ENCODE data around the gene PFN4. TPM values are rescaled to one million over a fixed set of nuclear protein-coding genes. Genes with fewer than 3 reads are reported as not detected.
A peak's percentile ranks its signal among the peaks of the same experiment; 100 is the strongest.
"Not testable (repeated sequence)": the region's sequence is repeated elsewhere in the genome, so short reads cannot be mapped to it uniquely, and the experiment has no call there.

The PFN4 gene
- total and polyA plus RNA-seq, 9 of the 15 experiments (the other 6 are each of a cell fraction or from before 2014, with no cell fraction given) = 0.07 to 0.54 (median 0.31) TPM; not detected in 2

DNA sequence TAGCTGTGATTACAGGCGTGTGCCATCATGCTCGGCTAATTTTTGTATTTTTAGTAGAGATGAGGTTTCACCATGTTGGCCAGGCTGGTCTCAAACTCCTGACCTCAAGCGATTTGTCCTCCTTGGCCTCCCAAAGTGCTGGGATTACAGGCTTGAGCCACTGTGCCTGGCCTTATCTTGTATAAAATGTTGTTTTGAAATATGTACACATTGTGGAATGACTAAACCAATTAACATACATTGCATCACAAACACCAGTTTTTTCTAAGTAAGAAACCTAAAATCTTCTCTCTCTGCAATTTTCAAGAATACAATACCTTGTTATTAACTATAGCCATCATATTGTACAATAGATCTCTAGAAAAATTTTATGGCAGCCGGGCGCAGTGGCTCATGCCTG lies 17.2 kb upstream of the PFN4 start:
- H3K79me2 ChIP-seq (ENCODE audit: control insufficient read depth, insufficient read depth, low read length); in situ Hi-C loops (cut with MboI); H3K4me1 ChIP-seq (replicated peaks in 1 of 2; ENCODE audit: control insufficient read depth in 2 of 2, insufficient read depth in 2 of 2, low read length in 2 of 2); H3K9ac ChIP-seq (ENCODE audit: insufficient read depth in 1 of 2, low read depth in 2 of 2, low read length in 2 of 2); H2AFZ ChIP-seq (ENCODE audit: low read depth, low read length); H3K36me3 ChIP-seq (ENCODE audit: control insufficient read depth, insufficient read depth, low read length); H3K27ac ChIP-seq (ENCODE audit: extremely low read depth, low read depth, low read length); BruUV-seq (replicated peaks); H3K4me3 ChIP-seq; H3K9me3 ChIP-seq (replicated peaks; ENCODE audit: control insufficient read depth, insufficient read depth, low read depth, low read length); H3K4me2 ChIP-seq (ENCODE audit: insufficient read depth, low read length); intact Hi-C loops (cut with micrococcal nuclease); H3K9me1 ChIP-seq (ENCODE audit: control insufficient read depth, insufficient read depth, low read length); H4K20me1 ChIP-seq (replicated peaks; ENCODE audit: control insufficient read depth, insufficient read depth, low read length); H3K27me3 ChIP-seq (ENCODE audit: control insufficient read depth in 2 of 2, insufficient read depth in 2 of 2, low read length in 2 of 2); FAIRE-seq; ATAC-seq; DNase-seq (ENCODE audit: extremely low read depth in 1 of 4, low spot score in 3 of 4); TF ChIP-seq ATF3 (CRISPR knock-in tag; conservative IDR thresholded peaks at IDR 0.05): not testable (repeated sequence)
- WGBS (ENCODE audit: insufficient coverage, low coverage, missing lambda C conversion rate) = 39% methylated on average over 5 of the region's 5 CpGs
- TF ChIP-seq ATF3 (IDR thresholded peaks at IDR 0.05) (peak; percentile 59), CEBPG (CRISPR knock-in tag; IDR thresholded peaks at IDR 0.05) (peak; percentile 23; the same call in 1 of the 2 replicates), CEBPG (tag; conservative IDR thresholded peaks at IDR 0.05 in 1 of 2, IDR thresholded peaks at IDR 0.05 in 1 of 2) (peak in 1 of 2 experiments; percentile 90; a peak in 2 of 4 replicates), CEBPB (tag; IDR thresholded peaks at IDR 0.05) (peak; percentile 69), CBFA2T3 (IDR thresholded peaks at IDR 0.05) (0 out of 2 replicates have a peak, but pooled peaks have one; percentile 3)
- CTCF ChIA-PET (ENCODE audit: low intra/inter-chr PET ratio) = interaction anchor here (0.6 kb wide), 1 partner anchor 428 kb away, joined by 3 read pairs; no protein-coding TSS in a partner anchor
- POLR2A ChIA-PET = interaction anchor here (0.9 kb wide), 1 partner anchor 16 kb away, joined by 3 read pairs; no protein-coding TSS in a partner anchor
